HL-60 (cell line): ENCODE results near the gene DNAH14.

Experiments
- CTCF ChIP-seq: IDR thresholded peaks from one replicate; pipeline ENCODE4 v1.5.1; 2011; ENCODE audit warnings: low read length, control low read depth, inconsistent platforms; ENCODE audit not compliant: insufficient read depth
- POLR2AphosphoS5 ChIP-seq: IDR thresholded peaks from 2 replicates; pipeline ENCODE4 v1.6.1; 2012; ENCODE audit warnings: low read depth
- REST ChIP-seq: IDR thresholded peaks from 2 replicates; pipeline ENCODE4 v1.6.1; 2012; ENCODE audit warnings: low read depth; ENCODE audit not compliant: insufficient replicate concordance

GRCh38 chr1:224906340-224906739 is 23.1 kb upstream of the DNAH14 start:
- TF ChIP-seq REST (no peak), CTCF (no peak), POLR2AphosphoS5 (no peak)
